Chondrocyte (in vitro differentiated cells): Measurements from ENCODE around the gene ESRRG. TPM values are rescaled to one million over a fixed set of nuclear protein-coding genes. Genes with fewer than 3 reads are reported as not detected.

ENCODE experiments used
- DNase-seq: peaks from one replicate; pipeline ENCODE4 v3.0.0; 2021; ENCODE audit warnings: mixed read lengths, low spot score
- H3K27ac Mint-ChIP-seq: one replicate; pipeline ENCODE4 v1.8.0; 2021; ENCODE audit warnings: mild to moderate bottlenecking, moderate library complexity, mixed read lengths; ENCODE audit not compliant: unreplicated experiment
- H3K27me3 Mint-ChIP-seq: 2 replicates; pipeline ENCODE4 v1.8.0; 2021; ENCODE audit warnings: low read depth, mixed read lengths
- H3K36me3 Mint-ChIP-seq: 2 replicates; pipeline ENCODE4 v1.8.0; 2021; ENCODE audit warnings: low read depth, mixed read lengths
- H3K4me1 Mint-ChIP-seq: 2 replicates; pipeline ENCODE4 v1.8.0; 2021; ENCODE audit warnings: low read depth, mild to moderate bottlenecking, mixed read lengths
- H3K4me3 Mint-ChIP-seq: one replicate; pipeline ENCODE4 v1.8.0; 2021; ENCODE audit warnings: mild to moderate bottlenecking, moderate library complexity, mixed read lengths; ENCODE audit not compliant: unreplicated experiment
- H3K9me3 Mint-ChIP-seq: 2 replicates; pipeline ENCODE4 v1.8.0; 2021; ENCODE audit warnings: low read depth, mixed read lengths
- CTCF ChIP-seq: fragments of 200-600 bp; sonication (generic); IDR thresholded peaks from 2 replicates; pipeline ENCODE4 v1.5.0; 2021; ENCODE audit warnings: antibody characterized with exemption, mild to moderate bottlenecking, moderate library complexity
- total RNA-seq: library from RNA; stranded (reverse); gene quantifications from 3 replicates; pipeline ENCODE4 v1.2.1, GENCODE V29; 2021

The ESRRG gene
- total RNA-seq, 1 donor from 2014 or later, result not detected

DNA sequence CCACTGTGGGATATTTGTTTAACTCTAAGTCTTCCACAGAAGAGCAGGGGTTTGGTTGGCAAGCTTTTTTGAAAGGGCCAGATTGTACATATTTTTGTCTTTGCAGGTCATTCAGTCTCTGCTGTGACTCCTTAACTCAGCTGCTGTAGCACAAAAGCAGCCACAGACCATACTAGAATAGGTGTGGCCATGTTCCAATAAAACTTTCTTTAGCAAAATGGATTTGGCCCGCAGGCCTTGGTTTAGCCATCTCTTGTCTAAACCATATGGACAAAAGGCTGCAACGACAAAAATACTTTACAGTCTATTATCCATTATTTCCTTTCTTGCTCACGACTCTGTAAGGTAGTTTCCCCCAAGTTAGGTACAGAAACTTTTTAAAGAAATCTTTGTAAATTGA lies 60.5 kb downstream of the ESRRG start:
- peaks cover 10% of the 10 kb centered on the region for H3K27me3 Mint-ChIP-seq

GRCh38 chr1:216660561-216660960 lies 62.7 kb downstream of the ESRRG start:
- Mint-ChIP-seq H3K4me1 (no peaks in the 10 kb centered on the region), H3K27me3 (peaks cover 14% of the 10 kb centered on the region), H3K9me3 (no peaks in the 10 kb centered on the region), H3K27ac (no peak overlapping the region), H3K4me3 (no peak overlapping the region), H3K36me3 (no peaks in the 10 kb centered on the region)
- DNase-seq, result no peak
- no peak for TF ChIP-seq CTCF

More for the DNA sequence above, 60.5 kb downstream of the ESRRG start:
- H3K9me3 Mint-ChIP-seq, result no peaks in the 10 kb centered on the region
- H3K4me1 Mint-ChIP-seq, result no peaks in the 10 kb centered on the region
- no peak overlapping the region for H3K27ac Mint-ChIP-seq
- DNase-seq, result no peak
- no peak overlapping the region for H3K4me3 Mint-ChIP-seq
- no peaks in the 10 kb centered on the region for H3K36me3 Mint-ChIP-seq
- TF ChIP-seq CTCF, result no peak

- DNase-seq, result no peak
- TF ChIP-seq CTCF, result no peak
- Mint-ChIP-seq H3K9me3 (no peaks in the 10 kb centered on the region), H3K36me3 (no peaks in the 10 kb centered on the region), H3K4me1 (no peaks in the 10 kb centered on the region), H3K27me3 (peaks cover 12% of the 10 kb centered on the region), H3K4me3 (no peak overlapping the region), H3K27ac (no peak overlapping the region)
Measured at GRCh38 chr1:216653001-216653400, 70.2 kb downstream of the ESRRG start.

DNA sequence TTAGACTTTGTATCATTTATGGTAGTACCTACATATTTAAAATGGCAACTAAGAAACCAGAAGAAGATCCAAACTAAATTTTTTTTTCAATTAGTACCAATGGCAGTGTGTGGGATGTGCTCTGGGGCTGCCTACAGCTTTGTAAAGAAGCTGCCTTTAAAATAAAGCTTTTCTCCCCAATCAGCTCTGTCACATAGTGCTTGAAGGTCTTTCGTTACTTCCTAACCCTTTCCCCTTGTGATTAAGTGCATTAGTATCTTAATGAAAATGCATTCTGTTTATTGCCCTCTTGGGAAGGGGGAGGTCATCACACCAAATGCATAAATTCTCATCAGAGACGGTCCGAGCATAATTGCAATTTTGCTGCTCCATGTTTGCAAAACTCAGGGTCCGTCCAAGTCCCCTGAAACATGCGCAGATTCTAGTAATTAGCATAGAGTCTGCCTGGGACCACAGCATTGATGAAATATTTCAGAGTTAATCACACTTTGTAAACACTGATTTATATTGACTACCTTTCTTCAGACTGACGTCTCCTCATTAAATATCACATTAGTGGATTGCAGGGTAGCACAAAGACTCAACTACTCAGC lies 71.3 kb downstream of the ESRRG start:
- DNase-seq, result no peak
- Mint-ChIP-seq H3K4me3 (no peak overlapping the region), H3K4me1 (no peaks in the 10 kb centered on the region), H3K36me3 (no peaks in the 10 kb centered on the region), H3K27me3 (peaks cover 12% of the 10 kb centered on the region), H3K9me3 (no peaks in the 10 kb centered on the region), H3K27ac (no peak overlapping the region)
- TF ChIP-seq CTCF, result no peak

DNA sequence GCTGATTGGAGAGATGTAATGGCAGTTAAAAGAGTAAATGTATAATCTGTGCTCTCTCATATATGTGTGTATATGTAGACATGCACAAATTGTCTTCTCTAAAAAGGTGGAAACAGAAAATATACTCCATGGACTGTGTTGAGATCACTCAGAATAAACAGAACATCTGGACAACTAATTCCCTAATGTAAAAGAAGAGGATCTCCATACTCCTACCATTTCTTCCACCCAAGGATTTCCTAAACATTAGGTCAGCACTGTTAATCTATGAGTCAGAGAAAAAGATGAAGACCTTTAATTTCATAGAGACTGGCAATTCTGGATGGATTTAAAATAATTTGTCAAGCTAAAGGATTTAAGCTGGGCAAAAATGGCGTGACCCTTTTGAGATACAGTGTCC lies 80.1 kb downstream of the ESRRG start:
- DNase-seq, result no peak
- Mint-ChIP-seq H3K9me3 (no peaks in the 10 kb centered on the region), H3K27me3 (peaks cover 13% of the 10 kb centered on the region), H3K4me3 (no peak overlapping the region), H3K27ac (no peak overlapping the region), H3K36me3 (no peaks in the 10 kb centered on the region), H3K4me1 (no peaks in the 10 kb centered on the region)
- TF ChIP-seq CTCF, result no peak
